ENCODE measurements around the gene ZDHHC20. TPM values are rescaled to one million over a fixed set of nuclear protein-coding genes. Genes with fewer than 3 reads are reported as not detected.

ZDHHC20 gene
- total RNA-seq, 4 donors from 2014 or later = 37.9 to 88.1 (median 58.7) TPM

- TF ChIP-seq CTCF (IDR thresholded peaks at IDR 0.05; ENCODE audit: low read depth) = no peak
Observed at GRCh38 chr13:21420706-21421105, 38.4 kb downstream of the ZDHHC20 start.

- TF ChIP-seq CTCF (IDR thresholded peaks at IDR 0.05; ENCODE audit: low read depth) = no peak
Observed at GRCh38 chr13:21413013-21413412, 46.1 kb downstream of the ZDHHC20 start.

- TF ChIP-seq CTCF (IDR thresholded peaks at IDR 0.05; ENCODE audit: low read depth) = no peak
Observed at GRCh38 chr13:21405309-21405708, 53.8 kb downstream of the ZDHHC20 start.

GRCh38 chr13:21402586-21403307 lies 56.4 kb downstream of the ZDHHC20 start:
- TF ChIP-seq CTCF (IDR thresholded peaks at IDR 0.05; ENCODE audit: low read depth) = no peak

- TF ChIP-seq CTCF (IDR thresholded peaks at IDR 0.05; ENCODE audit: low read depth) = no peak
Observed at GRCh38 chr13:21399741-21400140, 59.4 kb downstream of the ZDHHC20 start.

GRCh38 chr13:21395953-21396352 lies 63.1 kb downstream of the ZDHHC20 start:
- no peak for TF ChIP-seq CTCF (IDR thresholded peaks at IDR 0.05; ENCODE audit: low read depth)

- TF ChIP-seq CTCF (IDR thresholded peaks at IDR 0.05; ENCODE audit: low read depth) = no peak
Observed at GRCh38 chr13:21389124-21389523, 70.0 kb downstream of the ZDHHC20 start.

Data from subcutaneous adipose tissue (tissue), 4 donors.